Mesothelial cell of epicardium (in vitro differentiated cells): Measurements from ENCODE around the gene AHSA1. TPM values are rescaled to one million over a fixed set of nuclear protein-coding genes. Genes with fewer than 3 reads are reported as not detected.

Source experiments
- DNase-seq, 2 experiments: peaks; one replicate each; pipeline ENCODE4 v3.0.0; 2021; ENCODE audit warnings: low spot score in 2 of 2; ENCODE audit not compliant: unreplicated experiment in 2 of 2
- H3K27ac Mint-ChIP-seq: 2 replicates; pipeline ENCODE4 v1.8.0; 2021; ENCODE audit warnings: mixed read lengths
- H3K27me3 Mint-ChIP-seq: 2 replicates; pipeline ENCODE4 v1.8.0; 2021; ENCODE audit warnings: low read depth, mixed read lengths
- H3K36me3 Mint-ChIP-seq: 2 replicates; pipeline ENCODE4 v1.8.0; 2021; ENCODE audit warnings: mixed read lengths
- H3K4me1 Mint-ChIP-seq: 2 replicates; pipeline ENCODE4 v1.8.0; 2021; ENCODE audit warnings: mixed read lengths
- H3K4me3 Mint-ChIP-seq: 2 replicates; pipeline ENCODE4 v1.8.0; 2021; ENCODE audit warnings: mild to moderate bottlenecking, moderate library complexity, mixed read lengths
- H3K9me3 Mint-ChIP-seq: 2 replicates; pipeline ENCODE4 v1.8.0; 2021; ENCODE audit warnings: mixed read lengths
- CTCF ChIP-seq: fragments of 200-600 bp; sonication (generic); IDR thresholded peaks from one replicate; pipeline ENCODE4 v1.5.0; 2021; ENCODE audit warnings: antibody characterized with exemption; ENCODE audit not compliant: unreplicated experiment
- total RNA-seq: library from RNA; stranded (reverse); gene quantifications from 3 replicates; pipeline ENCODE4 v1.2.1, GENCODE V29; 2021

Gene AHSA1
- total RNA-seq, 1 donor from 2014 or later, result 99.9 TPM

GRCh38 chr14:77442196-77442595, 15.7 kb upstream of the AHSA1 start:
- peaks cover 46% of the 10 kb centered on the region for H3K36me3 Mint-ChIP-seq
- no peak for TF ChIP-seq CTCF
- no peak overlapping the region for H3K27ac Mint-ChIP-seq
- H3K4me3 Mint-ChIP-seq, result no peak overlapping the region
- H3K27me3 Mint-ChIP-seq, result no peaks in the 10 kb centered on the region
- H3K9me3 Mint-ChIP-seq, result no peaks in the 10 kb centered on the region
- no peaks in the 10 kb centered on the region for H3K4me1 Mint-ChIP-seq
- DNase-seq, result no peak

- DNase-seq, result no peak
- Mint-ChIP-seq H3K36me3 (peaks cover 21% of the 10 kb centered on the region), H3K9me3 (no peaks in the 10 kb centered on the region), H3K4me1 (peaks cover 24% of the 10 kb centered on the region), H3K4me3 (peak overlapping the region; percentile 100), H3K27me3 (no peaks in the 10 kb centered on the region), H3K27ac (no peak overlapping the region)
- no peak for TF ChIP-seq CTCF
Measured at GRCh38 chr14:77455966-77456640, 1.8 kb upstream of the AHSA1 start.

GRCh38 chr14:77457115-77457521, 775 bp upstream of the AHSA1 start:
- Mint-ChIP-seq H3K4me1 (peaks cover 24% of the 10 kb centered on the region), H3K27ac (peak overlapping the region; percentile 100), H3K9me3 (no peaks in the 10 kb centered on the region), H3K4me3 (peak overlapping the region; percentile 100), H3K36me3 (peaks cover 23% of the 10 kb centered on the region), H3K27me3 (no peaks in the 10 kb centered on the region)
- no peak for DNase-seq
- no peak for TF ChIP-seq CTCF

GRCh38 chr14:77458249-77458950, 507 bp downstream of the AHSA1 start:
- H3K4me3 Mint-ChIP-seq, result peak overlapping the region; percentile 100
- TF ChIP-seq CTCF, result no peak
- H3K36me3 Mint-ChIP-seq, result peaks cover 23% of the 10 kb centered on the region
- H3K27ac Mint-ChIP-seq, result peak overlapping the region; percentile 100
- peak in 1 of 2 experiments; percentile 56 for DNase-seq
- H3K9me3 Mint-ChIP-seq, result no peaks in the 10 kb centered on the region
- H3K27me3 Mint-ChIP-seq, result no peaks in the 10 kb centered on the region
- H3K4me1 Mint-ChIP-seq, result peaks cover 24% of the 10 kb centered on the region

- Mint-ChIP-seq H3K9me3 (no peaks in the 10 kb centered on the region), H3K27me3 (no peaks in the 10 kb centered on the region), H3K4me1 (peaks cover 24% of the 10 kb centered on the region), H3K4me3 (peak overlapping the region; percentile 100), H3K36me3 (peaks cover 26% of the 10 kb centered on the region), H3K27ac (peak overlapping the region; percentile 100)
- peak; percentile 64 for TF ChIP-seq CTCF
- peak in 1 of 2 experiments; percentile 67 for DNase-seq
Measured at GRCh38 chr14:77459072-77459723, 1.3 kb downstream of the AHSA1 start.
